HG02973 (cell line): ENCODE measurements around the gene AKAP13.
A peak's percentile ranks its signal among the peaks of the same experiment; 100 is the strongest.
"Not testable (repeated sequence)": the region's sequence is repeated elsewhere in the genome, so short reads cannot be mapped to it uniquely, and the experiment has no call there.

Experiments
- ATAC-seq: cut with Tn5 transposase; IDR thresholded peaks from one replicate; pipeline ENCODE4 v1.9.1; 2021; ENCODE audit warnings: moderate library complexity; ENCODE audit not compliant: unreplicated experiment

Gene AKAP13

GRCh38 chr15:85557385-85557784 is 177.0 kb downstream of the AKAP13 start:
- no peak for ATAC-seq

GRCh38 chr15:85558848-85559247 is 178.4 kb downstream of the AKAP13 start:
- no peak for ATAC-seq

- no peak for ATAC-seq
Observed at GRCh38 chr15:85559530-85559929, 179.1 kb downstream of the AKAP13 start.

- ATAC-seq: no peak
Observed at GRCh38 chr15:85562824-85563223, 182.4 kb downstream of the AKAP13 start.

GRCh38 chr15:85563328-85563727 is 182.9 kb downstream of the AKAP13 start:
- no peak for ATAC-seq

- ATAC-seq: no peak
Observed at GRCh38 chr15:85563731-85564130, 183.3 kb downstream of the AKAP13 start.

GRCh38 chr15:85564686-85565085 is 184.3 kb downstream of the AKAP13 start:
- no peak for ATAC-seq

GRCh38 chr15:85568261-85568808 is 187.9 kb downstream of the AKAP13 start:
- no peak for ATAC-seq

GRCh38 chr15:85570336-85570735 is 189.9 kb downstream of the AKAP13 start:
- ATAC-seq: no peak

GRCh38 chr15:85571780-85572179 is 191.4 kb downstream of the AKAP13 start:
- ATAC-seq: no peak

- no peak for ATAC-seq
Observed at GRCh38 chr15:85576392-85576791, 196.0 kb downstream of the AKAP13 start.

- ATAC-seq: no peak
Observed at GRCh38 chr15:85578941-85579701, 198.7 kb downstream of the AKAP13 start.

GRCh38 chr15:85579957-85580694 is 199.7 kb downstream of the AKAP13 start:
- no peak for ATAC-seq

GRCh38 chr15:85580879-85581278 is 200.5 kb downstream of the AKAP13 start:
- no peak for ATAC-seq

- no peak for ATAC-seq
Observed at GRCh38 chr15:85581495-85581894, 201.1 kb downstream of the AKAP13 start.

GRCh38 chr15:85582131-85583079 is 202.0 kb downstream of the AKAP13 start:
- ATAC-seq: peak; percentile 40

GRCh38 chr15:85583442-85583841 is 203.0 kb downstream of the AKAP13 start:
- no peak for ATAC-seq

- ATAC-seq: peak; percentile 44
Observed at GRCh38 chr15:85583923-85584390, 203.6 kb downstream of the AKAP13 start.

GRCh38 chr15:85584872-85585271 is 204.5 kb downstream of the AKAP13 start:
- no peak for ATAC-seq

- not testable (repeated sequence) for ATAC-seq
Observed at GRCh38 chr15:85586196-85586595, 205.8 kb downstream of the AKAP13 start.
